DMS79 (cell line): ENCODE results near the gene ZNF513.
"Not testable (repeated sequence)": the region's sequence is repeated elsewhere in the genome, so short reads cannot be mapped to it uniquely, and the experiment has no call there.

Experiments
- DNase-seq: peaks from one replicate; lab custom pipeline; 2025; lab: John Stamatoyannopoulos, UW

ZNF513 gene, protein sequence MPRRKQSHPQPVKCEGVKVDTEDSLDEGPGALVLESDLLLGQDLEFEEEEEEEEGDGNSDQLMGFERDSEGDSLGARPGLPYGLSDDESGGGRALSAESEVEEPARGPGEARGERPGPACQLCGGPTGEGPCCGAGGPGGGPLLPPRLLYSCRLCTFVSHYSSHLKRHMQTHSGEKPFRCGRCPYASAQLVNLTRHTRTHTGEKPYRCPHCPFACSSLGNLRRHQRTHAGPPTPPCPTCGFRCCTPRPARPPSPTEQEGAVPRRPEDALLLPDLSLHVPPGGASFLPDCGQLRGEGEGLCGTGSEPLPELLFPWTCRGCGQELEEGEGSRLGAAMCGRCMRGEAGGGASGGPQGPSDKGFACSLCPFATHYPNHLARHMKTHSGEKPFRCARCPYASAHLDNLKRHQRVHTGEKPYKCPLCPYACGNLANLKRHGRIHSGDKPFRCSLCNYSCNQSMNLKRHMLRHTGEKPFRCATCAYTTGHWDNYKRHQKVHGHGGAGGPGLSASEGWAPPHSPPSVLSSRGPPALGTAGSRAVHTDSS

DNA sequence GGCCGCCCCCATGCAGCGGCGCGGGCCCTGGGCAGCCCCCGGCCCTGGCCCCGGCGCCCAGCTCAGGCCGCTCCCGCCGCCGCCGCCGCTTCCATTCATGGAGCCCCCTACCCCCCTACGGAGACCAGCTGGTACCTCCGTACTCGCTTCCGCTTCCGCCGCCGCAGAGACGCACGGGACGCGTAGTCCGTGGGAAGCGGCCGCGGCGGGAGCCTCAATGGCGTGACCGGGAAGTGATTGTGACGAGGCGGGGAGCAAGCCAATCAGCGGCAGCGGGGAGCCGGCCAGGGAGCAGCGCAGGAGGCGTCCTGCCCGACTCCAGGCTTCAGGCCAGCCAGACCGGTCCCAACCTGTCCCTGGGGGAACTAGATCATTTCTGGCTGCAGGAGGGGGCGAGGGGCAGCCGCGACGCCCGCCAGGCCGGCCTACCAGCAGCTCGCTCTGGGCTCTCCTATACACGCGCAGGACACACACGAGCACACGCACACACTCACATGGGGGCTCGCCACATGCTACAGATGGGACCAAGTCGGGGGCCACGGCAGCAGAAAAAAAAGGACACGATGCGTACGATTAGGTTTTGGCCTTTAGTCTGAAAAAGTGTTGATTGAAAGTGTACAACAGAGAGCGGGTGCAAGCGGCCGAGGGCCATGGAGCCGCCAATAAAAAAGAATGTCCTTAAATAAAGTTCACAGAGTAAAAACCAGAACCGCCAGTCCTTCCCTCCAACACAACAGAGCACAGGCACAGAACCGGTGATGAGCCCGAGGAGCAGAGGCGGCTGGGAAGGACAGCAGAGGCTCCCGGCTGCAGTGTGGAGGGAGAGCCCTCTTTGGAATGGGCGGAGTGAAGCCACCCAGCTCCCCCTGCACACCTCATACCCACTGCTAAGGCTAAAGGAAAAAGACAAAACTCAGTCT is at the start of gene ZNF513:
Gene ZNF513, minus strand, starts transcription at position 109 of the 920 bp plus-strand sequence. CDS start 208 bp downstream, outside the sequence.
- peak; percentile 94 for DNase-seq

DNA sequence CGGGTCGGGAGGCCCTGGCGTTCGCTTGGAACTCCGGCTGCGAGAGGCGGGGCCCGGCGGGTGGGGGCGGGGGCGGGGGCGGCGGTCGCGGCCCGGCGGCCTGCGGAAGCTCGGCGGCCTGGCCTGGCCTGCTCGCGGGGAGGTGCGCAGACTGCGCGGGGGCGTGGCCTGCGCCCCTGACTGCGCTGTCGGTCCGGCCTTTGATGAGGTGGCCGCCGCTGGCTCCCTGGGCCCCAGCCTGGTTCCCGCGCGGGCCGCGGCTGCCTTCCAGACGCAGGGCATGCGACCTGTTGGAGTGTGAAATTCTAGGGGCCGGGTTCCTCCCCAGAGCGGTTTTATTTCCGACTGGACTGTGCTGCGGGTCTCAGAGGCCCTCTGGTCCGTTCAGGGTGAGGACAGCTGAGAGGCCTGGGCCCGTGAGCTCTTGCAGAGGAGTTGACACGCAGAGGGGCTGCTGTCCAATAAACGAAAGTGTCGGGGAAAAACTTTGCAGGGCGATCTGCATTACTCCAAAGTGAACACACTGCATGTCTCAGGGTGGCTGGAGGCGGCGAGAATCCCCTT is 48.5 kb upstream of the ZNF513 start:
- DNase-seq, result peak; percentile 40

DNA sequence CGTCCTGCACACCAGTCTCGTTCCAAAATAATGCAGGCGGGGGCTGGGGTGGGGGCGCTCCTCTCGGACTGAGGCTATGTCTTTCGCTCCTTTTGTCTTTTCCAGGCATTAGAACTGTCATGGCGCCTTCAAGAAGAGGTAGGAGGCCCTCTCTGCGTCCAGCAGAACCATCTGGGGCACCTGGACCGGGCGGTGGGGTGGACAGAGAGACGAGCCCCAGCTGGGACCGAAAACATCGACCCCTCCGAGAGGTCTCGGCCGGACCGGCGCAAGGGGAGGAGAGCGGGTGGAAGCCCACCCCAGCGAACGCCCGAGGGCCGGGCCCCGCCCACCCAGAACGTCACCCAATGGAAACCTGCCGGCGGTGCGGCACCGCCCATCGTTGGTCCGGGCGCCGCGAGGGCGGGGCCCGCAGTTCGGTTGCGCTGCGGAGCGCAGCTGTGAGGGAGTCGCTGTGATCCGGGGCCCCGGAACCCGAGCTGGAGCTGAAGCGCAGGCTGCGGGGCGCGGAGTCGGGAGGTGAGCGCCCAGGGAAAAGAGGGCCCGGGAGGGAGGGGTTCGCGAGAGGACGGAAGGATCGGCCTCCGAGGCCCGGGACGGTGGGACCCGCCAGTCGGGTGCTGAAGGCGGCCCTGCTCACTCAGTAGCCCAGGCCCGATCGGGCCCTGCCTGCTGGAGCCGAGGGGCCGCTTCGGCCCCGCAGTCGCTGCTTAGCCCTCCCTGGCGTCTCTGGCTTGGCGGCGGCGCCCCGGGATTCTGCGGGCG is 47.9 kb upstream of the ZNF513 start, which contains the start of gene NRBP1:
Gene NRBP1, plus strand, starts transcription at position 419 of the 765 bp plus-strand sequence. CDS start 4,643 bp downstream, outside the sequence.
- DNase-seq, result peak; percentile 88

DNA sequence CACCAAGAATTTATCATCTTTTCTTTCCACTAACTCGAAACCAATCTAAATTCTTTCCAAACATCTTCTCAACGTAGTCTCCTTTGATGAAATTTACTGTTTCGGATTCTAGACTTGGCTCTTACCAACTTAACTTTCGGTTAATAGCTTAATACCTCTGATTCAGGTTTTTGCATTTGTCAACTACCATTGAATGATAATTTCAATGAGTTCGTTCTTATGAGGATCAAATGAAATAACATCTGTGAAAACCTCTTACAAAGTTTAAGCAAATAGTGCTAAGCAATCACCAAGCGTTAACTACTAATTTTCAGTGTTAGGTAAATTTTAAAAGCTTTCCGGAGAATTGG is 47.3 kb upstream of the ZNF513 start:
- no peak for DNase-seq

DNA sequence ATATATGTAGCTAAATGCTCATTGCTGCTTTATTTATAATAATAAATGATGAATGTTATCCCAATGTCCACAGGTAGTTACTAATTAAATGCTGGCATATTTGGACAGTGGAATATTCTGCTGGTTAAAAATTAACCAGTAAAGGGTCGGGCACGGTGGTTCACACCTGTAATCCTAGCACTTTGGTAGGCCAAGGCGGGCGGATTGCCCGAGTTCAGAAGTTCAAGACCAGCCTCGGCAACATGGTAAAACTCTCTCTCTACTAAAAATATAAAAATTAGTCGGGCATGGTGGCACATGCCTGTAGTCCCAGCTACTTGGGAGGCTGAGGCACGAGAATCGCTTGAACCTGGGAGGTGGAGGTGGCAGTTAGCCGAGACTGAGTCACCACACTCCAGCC is 44.5 kb upstream of the ZNF513 start:
- not testable (repeated sequence) for DNase-seq

DNA sequence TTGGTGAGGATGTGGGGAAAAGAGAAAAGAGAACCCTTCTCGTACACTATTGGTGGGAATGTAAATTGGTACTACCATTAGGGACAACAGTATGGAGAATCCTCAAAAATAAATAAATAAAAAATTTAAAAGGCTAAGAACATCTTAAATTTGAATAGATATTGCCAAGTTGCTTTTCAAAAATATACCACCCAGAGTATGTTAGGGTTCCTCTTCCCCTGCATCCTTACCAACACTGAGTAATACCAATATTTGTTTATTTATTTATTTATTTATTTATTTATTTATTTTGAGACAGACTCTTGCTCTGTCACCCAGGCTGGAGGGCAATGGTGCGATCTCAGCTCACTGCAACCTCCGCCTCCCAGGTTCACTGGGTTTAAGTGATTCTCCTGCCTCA is 42.4 kb upstream of the ZNF513 start:
- no peak for DNase-seq

DNA sequence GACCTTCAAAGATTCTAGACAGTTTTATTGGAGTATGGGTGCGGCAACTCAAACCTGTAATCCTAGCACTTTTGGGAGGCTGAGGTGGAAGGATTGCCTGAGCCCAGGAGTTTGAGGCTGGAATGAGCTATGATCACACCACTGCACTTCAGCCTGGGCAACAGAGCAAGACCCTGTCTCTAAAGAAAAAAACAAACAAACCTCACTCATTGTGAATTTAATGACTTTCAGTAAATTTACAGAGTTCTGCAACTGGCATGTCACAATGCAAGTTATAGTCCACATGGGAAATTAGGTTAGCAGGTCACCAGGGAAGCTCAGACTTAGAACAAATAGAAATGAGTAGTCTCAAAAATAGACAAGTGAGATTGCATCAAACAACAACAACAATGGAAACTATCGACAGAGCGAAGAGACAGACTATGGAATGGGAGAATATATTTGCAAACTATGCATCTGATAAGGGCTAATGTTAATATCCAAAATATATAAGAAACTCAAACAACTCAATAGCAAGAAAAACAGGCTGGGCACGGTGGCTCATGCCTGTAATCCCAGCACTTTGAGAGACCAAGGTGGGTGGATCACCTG is 41.2 kb upstream of the ZNF513 start:
- no peak for DNase-seq

DNA sequence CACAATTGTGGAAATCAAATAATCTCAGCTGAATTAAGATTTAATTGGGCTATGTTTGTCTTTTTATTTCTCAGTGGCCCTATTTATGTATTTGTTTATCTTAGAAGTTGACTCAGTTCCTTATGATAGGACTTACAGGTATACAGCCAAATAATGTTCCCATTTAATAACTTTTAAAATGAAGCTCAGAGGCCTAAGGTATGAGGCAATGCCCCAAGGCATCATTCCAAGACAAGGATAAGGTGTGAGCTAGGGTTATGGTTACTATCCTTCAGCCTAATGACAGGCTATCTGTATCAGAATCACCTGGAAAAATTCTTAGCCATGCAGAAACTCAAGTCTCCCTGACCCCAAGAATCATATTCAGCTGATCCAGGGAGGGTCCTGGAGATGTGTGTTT is 40.5 kb upstream of the ZNF513 start:
- no peak for DNase-seq

DNA sequence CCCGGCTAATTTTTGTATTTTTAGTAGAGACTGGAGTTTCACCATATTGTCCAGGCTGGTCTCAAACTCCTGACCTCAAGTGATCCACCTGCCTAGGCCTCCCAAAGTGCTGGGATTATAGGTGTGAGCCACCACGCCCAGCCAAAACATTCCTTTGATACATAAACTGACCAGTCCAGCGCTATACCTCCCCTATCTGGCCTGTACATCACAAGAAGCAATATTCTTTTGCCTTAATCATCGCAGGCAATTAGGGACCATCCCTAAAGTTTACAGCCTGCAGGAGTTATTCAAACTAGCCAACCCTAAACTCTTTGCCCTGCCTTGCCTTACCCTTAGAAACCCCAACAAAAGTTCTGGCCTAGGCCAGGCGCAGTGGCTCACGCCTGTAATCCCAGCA is 35.6 kb upstream of the ZNF513 start:
- DNase-seq, result no peak

DNA sequence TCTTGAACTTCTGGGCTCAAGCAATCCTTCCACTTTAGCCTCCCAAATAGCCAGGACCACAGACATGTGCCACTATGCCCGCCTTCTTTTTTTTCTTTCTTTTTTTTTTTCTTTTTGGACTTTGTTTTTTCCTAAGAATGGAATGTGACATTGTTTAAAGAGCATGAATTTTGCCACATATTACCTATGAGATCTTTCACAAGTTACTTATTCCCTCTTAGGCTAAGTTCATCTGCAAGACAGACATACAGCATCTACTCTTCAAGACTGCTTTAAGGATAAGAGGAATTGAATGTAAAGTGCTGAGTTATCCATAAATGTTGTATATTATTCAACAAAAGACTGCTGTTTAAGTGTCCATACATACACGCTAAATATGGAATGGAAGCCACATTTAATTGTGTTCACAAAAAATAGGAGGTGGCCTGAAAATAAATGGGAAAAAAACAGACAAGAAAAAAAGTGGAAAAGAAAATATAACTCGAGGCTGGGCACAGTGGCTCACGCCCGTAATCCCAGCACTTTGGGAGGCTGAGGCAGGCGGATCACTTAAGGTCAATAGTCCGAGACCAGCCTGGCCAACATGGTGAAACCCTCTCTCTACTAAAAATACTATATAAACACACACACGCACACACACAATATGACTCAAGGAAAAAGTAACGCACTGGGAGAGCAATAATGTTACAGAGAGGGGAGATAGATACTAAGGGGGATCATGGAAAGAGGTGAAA is 32.1 kb upstream of the ZNF513 start:
- no peak for DNase-seq

DNA sequence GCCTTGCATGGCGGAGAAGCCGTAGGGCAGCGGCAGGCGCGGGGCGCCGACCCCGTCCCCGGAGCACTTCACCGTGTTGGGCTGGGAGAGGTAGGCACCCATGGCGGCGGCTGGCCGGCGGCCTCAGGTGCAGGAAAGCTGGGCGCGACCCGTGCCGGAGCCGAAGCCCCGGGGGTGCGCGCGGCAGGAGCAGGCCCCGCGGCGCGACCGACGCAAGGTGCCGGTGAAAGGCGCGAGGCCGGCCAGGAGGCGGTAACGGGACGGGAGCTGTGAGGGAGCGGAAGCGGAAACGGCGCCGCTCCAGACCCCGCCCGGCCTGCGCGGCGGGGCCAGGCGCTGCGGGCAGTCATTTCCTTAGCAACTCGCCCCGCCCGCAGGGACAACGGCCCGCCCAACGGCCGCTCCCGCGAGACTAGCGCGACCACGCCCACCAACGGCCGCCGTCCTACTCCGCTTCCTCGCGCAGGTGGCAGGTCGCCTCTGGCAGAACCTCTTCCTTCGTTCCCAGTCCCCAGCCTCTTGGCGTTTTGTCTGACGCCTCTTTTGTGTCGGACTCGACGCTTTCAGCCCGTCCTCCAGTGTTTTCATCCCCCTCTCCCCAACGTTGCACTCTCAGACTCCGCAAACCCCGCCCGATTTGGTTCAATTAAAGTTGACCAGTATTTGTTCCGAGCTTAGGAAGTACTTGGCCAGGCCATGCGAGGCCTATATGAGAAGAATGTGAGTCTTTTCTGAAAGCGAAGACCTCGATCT is 29.0 kb upstream of the ZNF513 start, which contains the start of gene PPM1G:
Gene PPM1G, minus strand, starts transcription at position 271 of the 753 bp plus-strand sequence. Its CDS starts 169 bp downstream, at position 102.
- peak; percentile 79 for DNase-seq

DNA sequence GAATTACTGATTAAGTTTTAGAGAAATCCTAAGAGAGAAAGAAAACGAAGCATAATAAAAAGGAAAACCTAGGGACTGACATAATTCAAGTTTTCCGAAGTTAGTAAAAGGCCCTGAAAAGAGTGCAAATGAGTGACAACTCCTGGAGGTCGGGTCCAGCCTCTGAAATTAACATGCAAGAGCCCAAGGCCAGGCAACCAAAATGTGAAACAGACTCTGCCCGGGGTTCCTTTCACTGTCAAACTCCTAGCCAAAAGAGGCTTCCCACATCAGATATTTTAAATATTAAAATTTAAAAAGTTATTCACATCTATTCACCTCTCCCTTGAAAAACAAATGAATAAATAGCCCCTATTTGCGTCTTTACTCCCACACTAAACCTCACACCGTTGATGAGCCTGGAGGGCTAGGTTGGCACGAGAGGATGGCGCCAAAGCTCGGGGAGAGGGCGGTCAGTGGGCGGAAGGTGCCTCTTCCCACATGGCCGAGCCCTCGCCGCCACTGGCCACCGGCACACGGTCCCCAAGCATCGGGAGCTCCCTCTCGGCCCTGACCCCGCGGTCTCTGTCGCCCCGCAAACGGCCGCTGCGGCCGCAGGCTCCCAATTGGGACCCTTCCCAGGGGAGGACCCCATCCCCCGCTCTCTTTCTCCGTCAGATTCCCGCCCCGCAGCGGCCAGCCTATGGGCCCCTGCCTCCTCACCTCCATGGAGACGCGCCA is 28.2 kb upstream of the ZNF513 start:
- DNase-seq, result no peak

DNA sequence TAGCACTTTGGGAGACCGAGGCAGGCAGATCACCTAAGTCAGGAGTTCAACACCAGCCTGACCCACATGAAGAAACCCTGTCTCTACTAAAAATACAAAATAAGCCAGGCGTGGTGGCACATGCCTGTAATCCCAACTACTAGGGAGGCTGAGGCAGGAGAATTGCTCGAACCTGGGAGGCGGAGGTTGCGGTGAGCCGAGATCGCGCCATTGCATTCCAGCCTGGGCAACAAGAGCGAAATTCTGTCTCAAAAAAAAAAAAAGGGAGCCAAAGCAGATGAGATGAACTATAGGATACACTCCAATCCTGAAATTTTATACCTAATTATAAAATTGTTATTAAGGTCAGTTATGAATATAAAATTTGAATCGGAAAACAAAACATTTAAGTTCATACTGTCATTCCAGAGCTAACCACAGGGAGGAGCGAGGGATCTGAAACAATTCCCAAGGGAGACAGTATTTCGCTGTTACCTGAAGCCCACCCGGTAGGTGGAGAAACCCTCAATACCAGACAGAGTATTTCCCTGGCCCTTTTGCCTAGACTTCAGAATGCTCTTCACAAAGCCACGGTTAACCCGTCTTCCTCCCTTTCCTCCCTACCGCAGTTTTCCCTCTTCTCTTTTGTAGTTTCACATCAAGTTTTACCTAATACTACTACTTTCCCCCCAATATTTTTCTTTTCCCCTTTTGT is 27.4 kb upstream of the ZNF513 start:
- DNase-seq, result peak; percentile 28

DNA sequence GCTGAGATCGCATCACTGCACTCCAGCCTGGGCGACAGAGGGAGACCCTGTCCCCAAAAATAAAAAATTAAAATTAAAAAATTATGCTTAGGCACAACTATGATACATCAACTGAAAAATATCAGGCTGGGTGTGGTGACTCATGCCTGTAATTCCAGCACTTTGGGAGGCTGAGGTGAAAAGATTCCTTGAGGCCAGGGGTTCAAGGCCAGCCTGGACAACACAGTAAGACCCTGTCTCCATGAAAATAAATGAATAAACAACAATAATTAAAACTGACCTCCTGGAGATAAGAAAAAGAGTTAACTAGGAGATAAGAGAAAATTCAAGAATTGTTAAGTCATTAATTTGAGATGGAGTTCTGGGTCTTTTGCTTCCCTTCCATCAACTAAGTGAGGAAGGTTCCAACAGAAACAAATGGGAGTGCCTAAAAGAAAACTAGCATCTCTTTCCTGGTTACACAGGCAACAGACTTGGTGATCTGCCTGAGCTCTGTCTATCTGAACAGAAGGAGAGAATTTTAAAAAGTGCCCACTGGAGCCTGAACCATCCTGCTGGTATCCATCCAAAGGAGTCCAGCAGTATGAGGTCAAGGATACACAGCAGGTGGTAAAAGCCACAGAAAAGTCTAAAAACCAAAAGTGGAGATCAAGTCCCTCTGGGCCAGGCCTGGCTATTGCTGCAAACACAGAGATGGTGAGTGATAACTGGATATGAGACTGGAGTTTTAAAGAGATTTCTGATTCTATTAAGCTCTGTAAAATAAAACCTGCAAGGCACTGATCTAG is 20.0 kb upstream of the ZNF513 start:
- DNase-seq, result no peak

DNA sequence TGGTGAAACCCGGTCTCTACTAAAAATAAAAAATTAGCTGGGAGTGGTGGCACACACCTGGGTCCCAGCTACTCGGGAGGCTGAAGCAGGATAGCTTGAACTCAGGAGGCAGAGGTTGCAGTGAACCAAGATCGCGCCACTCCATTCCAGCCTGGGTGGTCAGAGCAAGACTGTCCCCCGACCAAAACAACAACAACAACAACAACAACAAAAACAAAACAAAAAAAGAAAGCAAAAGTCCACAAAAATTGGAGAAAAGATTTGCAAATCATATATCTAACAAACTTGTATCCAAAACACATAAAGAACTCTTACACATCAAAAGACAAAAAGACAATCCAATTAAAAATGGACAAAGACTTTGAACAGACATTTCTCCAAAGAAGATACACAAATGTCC is 18.4 kb upstream of the ZNF513 start:
- DNase-seq, result no peak

DNA sequence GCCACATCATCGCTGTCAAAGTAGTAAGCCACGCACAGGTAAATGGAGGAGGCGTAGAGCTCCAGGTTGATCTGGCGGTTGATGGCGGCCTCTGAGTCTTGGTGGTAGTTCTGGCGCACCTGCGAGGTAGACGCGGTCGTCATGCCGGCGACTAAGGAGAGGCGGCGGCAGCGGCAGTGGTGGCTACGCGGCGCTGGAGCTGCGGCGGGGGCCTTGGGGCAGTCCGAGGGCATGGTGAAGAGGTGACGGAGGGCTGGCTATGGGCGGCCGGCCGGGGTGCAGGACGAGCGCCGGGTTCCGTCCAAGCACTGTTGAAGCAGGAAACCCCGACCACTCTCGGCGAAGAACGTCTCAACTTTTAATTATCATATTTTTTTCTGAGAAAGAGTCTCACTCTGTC is 12.7 kb upstream of the ZNF513 start:
- no peak for DNase-seq
